HG02970 (cell line): ENCODE results near the gene HS3ST4.
"Not testable (repeated sequence)": the region's sequence is repeated elsewhere in the genome, so short reads cannot be mapped to it uniquely, and the experiment has no call there.

Experiments used
- ATAC-seq: cut with Tn5 transposase; IDR thresholded peaks from one replicate; pipeline ENCODE4 v1.9.1; 2021; ENCODE audit warnings: mild to moderate bottlenecking, moderate library complexity, moderate number of reproducible peaks; ENCODE audit not compliant: unreplicated experiment, low FRiP score

HS3ST4 gene

DNA sequence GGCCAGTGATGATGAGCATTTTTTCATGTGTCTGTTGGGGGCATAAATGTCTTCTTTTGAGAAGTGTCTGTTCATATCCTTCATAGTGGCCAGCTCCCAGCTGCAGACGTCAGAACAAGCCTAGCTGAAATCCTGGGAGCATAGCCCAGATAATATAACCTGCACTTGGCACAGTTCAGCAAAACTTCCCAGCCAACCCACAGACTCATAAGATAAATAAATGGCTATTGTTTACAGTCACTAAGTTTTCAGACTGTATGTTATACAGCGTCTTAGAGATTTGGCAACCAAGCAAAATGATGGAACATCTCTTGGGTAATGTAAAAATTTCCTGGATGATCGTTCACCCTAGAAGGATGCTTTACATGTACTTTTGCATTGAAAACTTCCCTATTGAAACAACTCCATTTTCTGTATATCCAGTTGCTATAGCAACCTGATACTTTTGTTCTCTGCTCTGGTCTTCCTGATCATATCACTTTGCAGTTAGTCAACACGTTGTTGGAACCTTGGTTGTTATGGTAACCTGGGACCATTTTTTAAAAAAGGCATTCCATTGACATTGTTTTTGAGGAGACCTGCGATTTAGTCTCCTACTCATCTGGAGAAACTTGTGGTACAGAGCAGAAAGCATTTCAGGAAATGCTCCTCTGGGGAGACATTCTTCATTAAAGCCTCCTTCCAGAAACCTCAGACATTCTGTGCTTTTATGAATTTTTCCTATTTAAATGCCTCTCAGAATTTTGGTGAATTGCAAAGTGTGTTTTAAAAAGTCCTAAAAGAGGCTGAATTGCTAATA is 378.7 kb downstream of the HS3ST4 start:
- ATAC-seq: no peak

DNA sequence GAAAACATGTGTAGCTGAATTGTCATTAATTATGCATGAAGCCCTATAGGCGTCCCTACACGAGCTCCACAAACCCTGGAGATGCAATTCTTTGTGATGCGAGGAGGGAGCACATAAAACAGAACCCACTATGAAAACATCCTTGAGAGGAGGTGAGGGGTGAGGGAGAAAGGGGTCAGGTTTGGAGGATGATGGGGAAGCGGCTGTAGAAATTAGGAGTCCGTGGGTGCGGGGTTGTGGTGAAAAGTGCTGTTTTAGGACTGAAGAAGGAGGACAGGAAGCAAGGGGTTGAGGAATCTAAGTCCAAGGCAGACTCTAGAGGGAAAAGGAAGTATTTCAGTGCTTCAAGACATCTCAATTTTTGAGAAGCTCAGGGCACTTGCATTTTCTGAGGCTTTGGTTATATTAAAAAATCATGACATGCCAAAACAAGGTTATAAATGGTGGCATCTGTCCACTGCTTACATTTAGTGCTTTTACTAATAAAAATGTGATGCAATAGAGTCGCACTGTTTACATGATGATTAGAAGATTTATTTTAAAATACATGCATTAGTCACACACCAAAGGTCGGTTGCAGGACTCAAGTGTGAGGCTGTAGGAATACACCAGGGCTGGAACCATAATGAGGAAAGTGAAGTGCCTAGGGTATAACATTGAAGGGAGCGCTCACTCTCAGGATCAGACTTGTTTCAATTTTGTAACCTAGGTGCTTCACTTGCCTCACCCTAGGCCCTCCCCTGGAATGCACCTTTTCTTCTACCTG is 379.5 kb downstream of the HS3ST4 start:
- ATAC-seq: no peak

DNA sequence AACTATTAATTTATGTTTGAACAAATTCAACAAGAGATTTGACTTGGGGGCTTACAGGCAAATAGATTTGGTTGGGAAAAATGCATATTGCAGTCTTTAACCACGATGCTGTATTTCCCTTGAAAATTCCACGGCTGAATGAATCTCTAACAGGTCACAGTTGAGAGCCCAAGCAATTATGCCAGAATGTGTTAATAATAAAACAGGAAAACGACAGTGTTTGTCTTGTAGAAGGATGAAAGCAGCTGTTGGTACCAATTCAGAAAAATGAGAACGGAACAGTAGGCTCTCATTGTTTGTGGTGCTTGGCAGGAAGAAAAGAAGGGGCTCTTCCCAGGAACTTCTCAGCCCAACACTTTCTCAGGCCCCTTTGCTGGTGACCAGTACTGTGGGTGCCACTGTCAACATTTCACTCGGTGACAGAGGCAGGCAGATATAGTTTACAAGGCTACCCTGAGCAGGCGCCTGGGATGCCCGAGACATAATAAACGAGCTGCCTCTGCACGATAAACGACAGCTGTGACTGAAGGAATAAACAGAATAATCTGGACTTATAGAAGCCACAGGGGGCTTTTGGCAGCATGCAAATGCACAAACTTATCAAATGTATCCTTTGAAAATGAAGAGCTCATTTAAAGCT is 387.1 kb downstream of the HS3ST4 start:
- ATAC-seq: no peak

DNA sequence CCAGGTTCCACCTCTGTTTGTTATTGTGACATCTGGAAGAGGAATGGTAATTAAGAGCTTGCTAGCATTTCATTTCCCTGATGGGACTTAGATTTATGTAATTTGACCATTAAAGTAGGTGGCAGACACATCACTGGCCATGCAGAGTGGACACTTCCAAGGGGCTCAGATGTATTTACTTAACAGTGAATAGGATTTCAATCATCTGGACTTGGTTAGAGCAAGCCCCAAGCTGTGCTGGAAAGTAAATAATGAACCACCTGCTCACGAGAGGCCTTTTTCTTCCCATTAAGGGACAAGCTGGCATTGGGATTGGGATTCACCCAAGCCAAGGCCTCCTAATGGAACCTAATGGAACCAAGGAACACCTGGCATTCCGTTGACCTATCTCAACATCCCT is 395.3 kb downstream of the HS3ST4 start:
- no peak for ATAC-seq

DNA sequence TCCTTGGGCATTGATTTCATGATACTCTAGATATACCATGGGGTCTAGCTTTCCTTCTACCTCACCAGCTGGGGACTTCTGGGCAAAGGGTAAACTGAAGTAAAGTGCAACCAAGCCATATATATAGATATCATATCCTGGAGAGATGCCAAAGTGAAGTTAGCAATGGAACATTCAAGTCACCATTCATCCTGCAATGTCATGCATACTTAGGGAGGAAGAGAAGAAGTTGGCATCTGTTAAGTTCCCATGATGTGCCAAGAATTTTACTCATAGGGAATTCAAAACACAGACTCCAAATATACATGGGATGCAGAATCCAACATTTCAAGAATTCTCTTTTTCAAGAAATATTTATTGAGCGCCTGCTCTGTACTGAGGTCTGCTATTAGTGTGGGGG is 399.8 kb downstream of the HS3ST4 start:
- ATAC-seq: no peak

DNA sequence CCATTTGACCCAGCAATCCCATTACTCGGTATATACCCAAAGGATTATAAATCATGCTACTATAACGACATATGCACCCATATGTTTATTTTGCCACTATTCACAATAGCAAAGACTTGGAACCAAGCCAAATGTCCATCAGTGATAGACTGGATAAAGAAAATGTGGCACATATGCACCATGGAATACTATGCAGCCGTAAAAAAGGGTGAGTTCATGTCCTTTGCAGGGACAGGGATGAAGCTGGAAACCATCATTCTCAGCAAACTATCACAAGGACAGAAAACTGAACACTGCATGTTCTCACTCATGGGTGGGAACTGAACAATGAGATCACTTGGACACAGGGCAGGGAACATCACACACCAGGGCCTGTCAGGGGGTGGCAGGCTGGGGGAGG is 406.4 kb downstream of the HS3ST4 start:
- not testable (repeated sequence) for ATAC-seq

DNA sequence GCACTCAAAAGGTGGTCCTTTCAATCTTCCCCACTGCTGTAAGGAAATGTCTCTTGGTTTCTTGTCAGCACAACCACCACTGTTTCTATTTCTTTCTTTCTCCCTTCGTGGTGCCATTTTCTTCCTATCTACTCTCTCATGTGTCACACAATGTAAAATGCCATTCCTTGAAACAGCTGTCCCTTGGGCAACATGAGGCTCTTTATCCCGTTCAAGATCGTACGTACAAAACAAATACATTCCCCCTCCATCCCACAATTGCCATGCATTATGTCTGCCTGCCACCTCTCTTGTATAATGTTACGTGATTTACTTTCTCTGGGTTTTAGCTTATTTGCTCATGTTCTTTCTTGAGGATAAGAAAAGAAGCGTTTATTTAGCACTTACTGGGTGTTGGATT is 410.6 kb downstream of the HS3ST4 start:
- ATAC-seq: no peak

DNA sequence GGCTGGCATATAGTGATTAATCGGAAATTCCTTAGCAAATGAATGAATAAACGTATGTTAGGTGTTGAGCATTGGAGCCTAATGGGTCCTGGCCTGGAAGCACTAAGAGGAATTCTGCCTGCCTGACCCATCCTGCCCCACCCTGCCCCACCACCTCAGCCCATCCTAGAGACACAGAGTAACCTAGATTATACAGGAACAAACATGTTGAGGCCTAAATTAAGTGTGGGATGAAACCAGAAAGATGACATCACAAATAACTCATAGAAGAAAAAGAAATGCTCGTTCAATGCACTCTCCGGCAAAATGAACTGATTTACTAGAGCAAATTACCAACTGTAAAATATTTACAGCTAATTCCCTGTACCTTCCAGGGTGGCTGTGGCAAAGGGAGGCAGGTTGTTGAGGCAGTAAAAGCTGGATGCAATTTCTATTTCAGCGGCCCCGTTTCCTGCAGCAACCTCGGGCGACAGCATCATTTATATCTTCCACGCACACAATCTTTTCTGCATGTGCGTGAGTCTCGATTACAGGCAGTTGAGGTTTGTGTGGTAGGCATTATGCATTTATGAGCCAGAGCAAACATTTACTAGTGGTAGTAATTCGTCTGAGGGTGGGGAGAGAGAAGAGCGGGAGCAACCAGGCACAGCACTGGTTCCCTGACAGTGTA is 417.2 kb downstream of the HS3ST4 start:
- no peak for ATAC-seq

DNA sequence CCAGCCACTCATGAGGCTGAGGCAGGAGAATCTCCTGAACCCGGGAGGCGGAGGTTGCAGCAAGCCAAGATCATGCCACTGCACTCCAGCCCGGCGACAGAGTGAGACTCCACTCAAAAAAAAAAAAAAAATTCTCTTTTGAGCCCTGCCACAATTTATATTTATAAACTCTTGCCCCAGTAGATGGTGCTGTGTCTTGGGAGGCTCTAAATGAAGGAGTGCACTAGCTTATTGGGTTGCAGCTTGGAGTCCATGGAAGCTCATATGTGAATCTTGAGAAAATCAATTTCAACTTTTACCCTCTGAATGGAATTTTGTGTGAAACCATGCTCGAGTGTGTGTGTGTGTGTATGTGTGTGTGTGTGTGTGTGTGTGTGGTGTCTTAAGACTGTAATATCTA is 420.1 kb downstream of the HS3ST4 start:
- ATAC-seq: no peak

DNA sequence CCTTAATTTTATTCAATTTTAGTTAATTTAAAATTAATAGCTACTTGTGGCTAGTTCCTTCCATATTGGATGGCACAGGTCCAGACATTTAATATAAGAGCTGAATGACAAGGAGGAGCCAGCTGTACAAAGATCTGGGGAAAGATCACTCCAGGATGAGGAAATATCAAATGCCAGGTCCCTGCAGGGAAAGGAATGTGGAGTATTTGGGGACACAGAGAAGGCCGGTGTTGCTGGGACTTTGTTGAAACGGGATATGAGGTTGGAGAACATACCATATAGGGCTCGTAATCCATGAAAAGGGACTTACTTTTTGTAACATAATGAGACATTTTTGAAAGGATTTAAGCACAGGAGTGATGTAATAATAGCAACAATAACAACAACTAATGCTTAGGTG is 426.8 kb downstream of the HS3ST4 start:
- no peak for ATAC-seq

DNA sequence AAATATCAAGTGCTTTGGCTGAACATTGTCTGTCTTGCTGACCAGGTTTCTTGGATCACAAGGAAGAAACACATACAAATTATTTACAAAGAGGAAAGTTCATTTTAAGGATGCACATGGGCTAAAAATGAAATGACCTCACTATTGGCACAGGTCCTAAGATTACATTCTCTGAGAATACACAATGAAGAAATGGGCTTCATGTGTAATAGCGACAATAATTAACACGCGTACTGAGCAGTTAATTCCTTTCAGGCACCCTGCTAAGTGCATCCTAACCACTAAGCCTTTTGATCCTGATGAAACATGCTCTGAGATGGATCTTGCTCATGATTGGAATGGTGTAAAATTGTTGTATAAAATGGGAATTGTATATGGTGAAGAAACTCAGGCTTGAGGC is 429.0 kb downstream of the HS3ST4 start:
- ATAC-seq: no peak

DNA sequence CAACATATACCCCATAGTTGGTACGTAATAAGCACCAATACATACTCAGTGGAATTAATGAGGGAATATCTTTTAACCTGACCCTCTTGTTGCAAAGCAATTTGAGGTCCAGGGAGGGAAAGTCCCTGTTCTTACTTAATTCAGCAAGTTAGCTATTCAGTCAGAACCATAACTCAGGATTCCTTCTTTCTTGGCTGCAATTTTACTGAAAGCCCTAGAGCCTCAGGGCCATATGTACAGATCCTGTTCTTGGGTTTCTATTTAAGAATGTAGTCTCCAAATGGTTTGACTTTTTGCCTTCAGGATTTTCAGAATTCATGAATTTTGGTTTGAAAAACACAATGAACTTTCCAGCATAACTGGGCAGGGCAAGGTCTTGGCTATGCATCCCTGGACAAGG is 436.5 kb downstream of the HS3ST4 start:
- no peak for ATAC-seq

DNA sequence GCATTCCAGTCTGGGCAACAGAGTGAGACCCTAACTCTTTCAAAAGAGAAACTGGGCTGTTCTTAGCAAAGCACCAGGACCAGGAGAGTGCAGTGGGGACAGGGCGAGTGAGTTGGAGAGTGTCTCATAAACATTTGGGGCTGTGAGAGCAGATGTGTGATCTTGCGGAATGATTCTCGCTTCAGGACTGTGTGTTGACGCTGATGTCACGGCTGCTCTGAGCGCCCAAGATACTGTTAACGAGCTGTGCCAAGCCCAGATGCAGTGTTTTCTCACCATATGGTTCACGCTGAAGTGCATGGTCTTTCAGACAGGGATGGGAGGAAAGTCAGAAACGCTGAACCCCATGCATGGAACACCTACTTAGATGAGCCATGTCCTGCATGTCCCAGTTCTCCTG is 438.2 kb downstream of the HS3ST4 start:
- ATAC-seq: no peak

DNA sequence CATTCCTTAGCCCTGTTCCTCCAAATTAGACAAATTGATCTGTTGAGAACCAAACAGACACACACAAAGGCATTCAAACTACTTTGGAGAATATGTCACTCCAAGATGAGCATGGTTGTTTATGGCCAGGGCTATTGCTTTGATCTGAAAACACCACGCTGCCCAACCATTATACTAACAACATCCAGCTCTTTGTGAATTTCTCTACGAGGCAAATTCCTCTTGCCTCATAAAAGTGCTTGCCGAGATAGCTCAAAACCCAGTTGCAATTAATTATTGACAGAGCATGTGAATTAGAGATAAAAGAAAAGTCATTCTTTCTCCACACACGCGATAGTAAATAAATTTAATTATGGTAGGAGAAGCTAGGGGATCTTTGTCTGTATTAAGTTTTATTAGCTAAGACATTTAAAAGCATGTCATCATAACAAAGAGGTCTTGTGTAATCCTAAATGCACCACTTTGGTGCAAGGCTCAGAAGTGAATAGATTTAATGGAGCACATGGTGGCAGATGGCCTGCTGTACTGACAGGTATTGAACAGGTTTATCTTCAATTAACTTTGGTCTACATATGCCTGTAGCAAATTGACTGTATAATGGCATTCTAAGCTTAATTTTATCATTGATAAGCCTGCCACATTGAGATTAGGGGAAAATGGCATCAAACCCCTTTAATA is 441.8 kb downstream of the HS3ST4 start:
- ATAC-seq: no peak

DNA sequence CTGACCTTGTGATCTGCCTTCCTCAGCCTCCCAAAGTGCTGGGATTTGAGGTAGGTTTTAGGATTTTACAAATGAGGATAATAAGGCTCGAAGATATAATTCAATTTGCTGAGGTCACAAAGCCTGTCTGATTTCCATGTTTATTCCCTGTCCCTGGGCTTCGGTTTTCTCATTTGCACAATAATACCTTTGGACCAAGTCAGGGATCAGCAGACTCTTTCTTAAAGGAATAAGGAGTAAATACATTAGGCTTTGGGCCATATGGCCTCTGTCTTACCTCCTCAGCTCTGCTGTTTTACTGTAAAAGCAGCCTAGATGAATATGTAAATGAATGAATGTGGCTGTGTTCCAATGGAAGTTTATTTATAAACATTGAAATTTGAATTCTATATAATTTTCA is 442.8 kb downstream of the HS3ST4 start:
- ATAC-seq: no peak

DNA sequence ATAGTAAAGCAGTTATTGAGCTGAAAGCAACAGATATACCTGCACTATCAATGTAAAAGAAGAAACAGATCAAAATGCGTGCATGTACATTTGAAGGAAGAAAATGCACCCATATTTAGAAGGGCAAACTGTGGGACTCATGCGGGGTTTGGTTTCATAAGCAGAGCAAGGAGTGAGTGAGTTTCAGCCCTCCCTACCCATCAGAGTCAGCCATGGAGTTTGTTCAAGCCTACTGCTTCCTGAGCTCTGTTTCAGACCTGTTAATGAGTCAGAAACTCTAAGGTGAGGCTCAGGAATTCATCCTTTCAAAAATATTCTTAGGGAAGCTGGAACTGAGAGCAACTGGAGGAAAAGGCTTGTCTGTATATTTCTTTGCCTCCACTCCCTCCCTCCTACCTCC is 446.2 kb downstream of the HS3ST4 start:
- ATAC-seq: no peak

DNA sequence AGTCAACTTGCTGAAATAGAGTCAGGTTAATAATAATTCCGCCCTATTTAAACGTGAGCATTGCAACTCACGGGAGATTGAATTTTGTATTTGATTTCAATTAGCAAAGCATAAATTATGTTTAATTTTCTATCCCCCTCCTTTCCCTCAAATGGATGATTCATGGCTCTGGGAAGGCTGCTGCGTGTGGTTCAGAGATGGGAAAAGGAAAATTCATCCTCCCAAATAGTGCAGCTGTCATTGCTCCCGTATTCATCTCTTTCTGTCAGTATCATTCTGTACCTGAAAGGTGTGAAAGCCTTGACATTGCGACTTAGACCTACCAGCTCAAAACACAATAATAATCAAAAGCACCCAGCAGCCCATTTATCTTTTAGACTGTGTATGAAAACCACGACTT is 447.3 kb downstream of the HS3ST4 start:
- no peak for ATAC-seq

DNA sequence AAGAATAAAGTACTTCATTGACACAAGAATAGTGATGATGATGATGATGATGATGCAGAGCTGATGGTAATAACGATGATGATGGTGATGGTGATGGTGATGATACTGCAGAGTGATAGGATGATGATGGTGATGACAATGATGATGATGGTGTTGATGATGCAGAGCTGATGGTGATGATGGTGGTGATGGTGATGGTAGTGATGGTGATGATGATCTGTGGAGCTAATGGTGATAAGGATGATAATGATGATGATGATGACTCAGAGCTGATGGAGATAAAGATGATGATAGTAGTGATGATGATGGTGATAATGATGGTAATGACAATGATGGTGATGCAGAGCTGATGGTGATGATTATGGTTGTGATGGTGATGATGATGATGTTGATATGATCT is 448.1 kb downstream of the HS3ST4 start:
- ATAC-seq: no peak

DNA sequence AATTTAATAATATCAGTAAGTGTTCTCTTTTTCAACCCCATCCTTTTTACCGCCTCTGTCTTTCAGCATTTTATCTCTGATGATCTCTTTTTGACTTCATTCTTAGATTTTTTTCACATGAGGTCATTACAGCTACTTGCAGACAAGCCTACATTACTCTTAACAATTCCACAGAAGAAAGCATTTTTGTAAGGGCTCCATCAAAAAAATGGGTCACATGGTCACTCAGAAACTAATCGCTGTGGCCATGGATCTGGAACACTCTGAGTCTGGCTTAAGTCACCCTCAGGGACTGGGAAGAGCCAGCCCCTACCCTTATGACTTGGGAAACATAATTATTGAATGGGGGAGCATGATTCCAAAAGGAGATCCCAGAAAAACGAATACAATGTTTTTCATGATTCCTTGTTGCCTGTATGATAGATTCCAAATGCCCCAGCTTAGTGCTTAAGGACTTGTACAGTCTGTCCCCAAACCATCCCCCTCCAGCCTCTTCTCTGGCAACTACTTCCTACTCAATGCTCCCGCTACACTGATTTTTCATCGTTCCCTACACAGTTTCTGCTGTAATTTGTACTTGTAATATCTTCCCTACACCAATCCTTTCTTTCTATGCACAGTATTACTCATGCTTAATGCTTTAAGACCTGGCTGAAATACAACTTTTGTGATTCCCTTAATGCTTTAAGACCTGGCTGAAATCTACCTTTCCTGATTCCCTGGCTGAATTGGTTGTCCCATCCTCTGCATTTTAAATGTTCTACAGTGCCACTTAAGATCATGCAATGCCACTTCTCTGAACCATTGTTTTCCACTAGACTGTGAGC is 457.8 kb downstream of the HS3ST4 start:
- no peak for ATAC-seq

DNA sequence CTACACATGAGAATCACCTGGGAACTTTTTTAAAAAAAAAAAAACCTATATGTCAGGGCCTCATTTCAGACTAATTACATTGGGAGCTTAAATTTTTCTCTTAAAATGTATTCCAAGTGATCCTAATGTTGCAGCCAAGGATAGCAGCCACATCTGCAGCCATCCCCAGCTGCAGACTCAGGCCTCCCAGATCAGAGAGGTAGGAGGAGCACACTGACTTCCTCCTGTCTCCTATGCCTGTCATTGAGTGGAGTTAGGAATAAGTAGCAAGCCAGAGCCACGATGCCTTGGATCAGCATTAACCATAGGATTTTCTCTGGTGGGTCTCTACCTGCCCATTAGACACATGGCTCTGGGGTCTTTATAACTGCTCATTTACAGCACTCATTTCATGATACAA is 463.5 kb downstream of the HS3ST4 start:
- no peak for ATAC-seq
